GM20000 (cell line): ENCODE results near the gene MON2.

Experiments used
- DNase-seq: peaks from one replicate; pipeline ENCODE4 v3.0.0; 2012; ENCODE audit warnings: low spot score
- TF ChIP-seq, protein P1 (sequence below): IDR thresholded peaks from 2 replicates; pipeline ENCODE4 v1.5.1; 2012; ENCODE audit warnings: mild to moderate bottlenecking, control low read depth; ENCODE audit errors: extremely low read depth, missing control alignments

The MON2 gene

DNA sequence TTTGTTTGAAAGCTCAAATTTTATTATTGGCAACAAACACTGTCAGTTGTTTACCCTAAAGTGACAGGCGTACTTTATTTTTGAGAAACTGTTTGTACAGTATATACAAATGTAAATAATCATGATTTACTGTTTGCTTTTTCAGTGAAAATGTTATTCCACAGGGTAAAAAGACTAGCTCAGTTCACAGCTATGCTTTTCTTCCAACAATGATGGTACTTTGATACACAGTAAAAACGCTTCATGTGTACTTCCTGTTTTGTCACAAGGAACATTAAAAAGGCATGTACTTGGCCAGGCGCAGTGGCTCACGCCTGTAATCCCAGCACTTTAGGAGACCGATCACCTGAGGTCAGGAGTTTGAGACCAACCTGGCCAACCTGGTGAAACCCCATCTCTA, 53.7 kb downstream of the MON2 start:
- TF ChIP-seq, protein P1, sequence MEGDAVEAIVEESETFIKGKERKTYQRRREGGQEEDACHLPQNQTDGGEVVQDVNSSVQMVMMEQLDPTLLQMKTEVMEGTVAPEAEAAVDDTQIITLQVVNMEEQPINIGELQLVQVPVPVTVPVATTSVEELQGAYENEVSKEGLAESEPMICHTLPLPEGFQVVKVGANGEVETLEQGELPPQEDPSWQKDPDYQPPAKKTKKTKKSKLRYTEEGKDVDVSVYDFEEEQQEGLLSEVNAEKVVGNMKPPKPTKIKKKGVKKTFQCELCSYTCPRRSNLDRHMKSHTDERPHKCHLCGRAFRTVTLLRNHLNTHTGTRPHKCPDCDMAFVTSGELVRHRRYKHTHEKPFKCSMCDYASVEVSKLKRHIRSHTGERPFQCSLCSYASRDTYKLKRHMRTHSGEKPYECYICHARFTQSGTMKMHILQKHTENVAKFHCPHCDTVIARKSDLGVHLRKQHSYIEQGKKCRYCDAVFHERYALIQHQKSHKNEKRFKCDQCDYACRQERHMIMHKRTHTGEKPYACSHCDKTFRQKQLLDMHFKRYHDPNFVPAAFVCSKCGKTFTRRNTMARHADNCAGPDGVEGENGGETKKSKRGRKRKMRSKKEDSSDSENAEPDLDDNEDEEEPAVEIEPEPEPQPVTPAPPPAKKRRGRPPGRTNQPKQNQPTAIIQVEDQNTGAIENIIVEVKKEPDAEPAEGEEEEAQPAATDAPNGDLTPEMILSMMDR = no peak
- DNase-seq = no peak

DNA sequence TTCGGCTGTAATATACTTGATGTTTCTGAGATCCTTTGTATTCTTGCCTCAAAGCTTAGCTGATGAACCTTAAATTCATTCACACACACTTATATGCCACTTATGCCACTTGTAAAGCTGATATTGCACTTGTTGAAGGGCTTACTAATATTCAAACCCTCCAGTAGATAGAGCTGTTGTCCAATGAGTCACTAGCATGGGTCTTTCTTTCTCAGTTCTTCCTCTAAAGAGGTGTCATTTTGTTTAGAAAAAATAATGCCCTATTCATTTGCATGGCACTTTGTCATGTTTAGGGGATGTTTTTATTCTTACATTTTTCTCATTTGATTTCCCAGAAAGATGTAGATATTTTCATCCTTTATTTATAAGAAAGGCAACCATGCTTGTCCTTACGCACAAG, 56.4 kb downstream of the MON2 start:
- TF ChIP-seq, protein P1 = no peak
- DNase-seq = no peak

DNA sequence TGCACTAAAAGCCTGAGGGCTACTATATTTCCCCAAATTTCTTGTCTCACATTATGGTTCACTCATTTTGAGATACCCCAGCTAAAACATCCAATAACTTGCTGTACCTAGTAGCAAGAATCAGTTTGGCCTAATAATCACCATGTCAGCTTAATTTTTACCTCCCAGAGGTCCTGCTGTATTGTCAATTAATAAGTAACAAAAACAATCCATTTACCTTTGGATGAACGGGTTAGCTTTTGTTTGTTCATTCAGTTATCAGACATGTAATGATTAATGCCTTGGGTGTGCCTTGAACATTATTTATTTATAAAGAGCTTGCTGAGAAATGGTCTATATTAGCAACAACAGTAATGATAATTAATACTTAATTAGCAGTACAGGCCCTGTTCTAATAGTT, 57.0 kb downstream of the MON2 start:
- TF ChIP-seq, protein P1 = no peak

DNA sequence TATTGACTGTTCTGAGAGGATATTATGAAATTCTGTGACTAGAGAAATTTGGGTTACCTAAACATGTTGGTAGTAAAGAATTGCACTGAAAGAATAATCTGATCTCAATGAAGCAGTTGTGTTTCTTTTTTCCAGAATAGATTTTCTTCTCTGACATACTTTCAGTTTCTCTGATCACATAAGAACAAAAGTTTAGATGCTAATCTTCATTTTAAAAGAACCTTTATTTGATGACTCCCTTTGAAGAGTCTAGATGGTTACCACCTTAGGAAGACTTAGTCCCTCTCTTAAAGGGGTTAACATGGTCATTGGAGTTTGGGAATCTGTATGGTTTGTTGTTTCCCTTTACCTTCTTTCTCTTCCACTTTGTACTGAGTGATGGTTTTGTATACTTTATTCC, 58.6 kb downstream of the MON2 start:
- TF ChIP-seq, protein P1 = no peak
- DNase-seq = no peak

More for the DNA sequence above, 57.0 kb downstream of the MON2 start:
- no peak for DNase-seq

DNA sequence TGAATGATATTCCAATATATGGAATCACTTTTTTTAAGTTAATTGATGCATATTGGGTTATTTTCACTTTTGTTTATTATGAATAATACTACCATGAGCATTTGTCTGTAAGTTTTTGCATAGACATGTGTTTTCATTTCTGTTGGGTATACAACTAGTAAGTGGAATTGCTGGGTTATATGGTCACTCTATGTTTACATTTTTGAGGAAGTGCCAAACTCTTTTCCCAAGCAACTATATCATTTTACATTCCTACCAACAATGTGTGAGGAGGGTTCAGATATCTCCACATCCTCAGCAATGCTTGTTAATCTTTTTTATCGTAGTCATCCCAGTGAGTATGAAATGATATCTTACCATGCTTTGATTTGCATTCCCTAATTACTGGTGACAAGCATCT, 64.0 kb downstream of the MON2 start:
- TF ChIP-seq, protein P1 = no peak

DNA sequence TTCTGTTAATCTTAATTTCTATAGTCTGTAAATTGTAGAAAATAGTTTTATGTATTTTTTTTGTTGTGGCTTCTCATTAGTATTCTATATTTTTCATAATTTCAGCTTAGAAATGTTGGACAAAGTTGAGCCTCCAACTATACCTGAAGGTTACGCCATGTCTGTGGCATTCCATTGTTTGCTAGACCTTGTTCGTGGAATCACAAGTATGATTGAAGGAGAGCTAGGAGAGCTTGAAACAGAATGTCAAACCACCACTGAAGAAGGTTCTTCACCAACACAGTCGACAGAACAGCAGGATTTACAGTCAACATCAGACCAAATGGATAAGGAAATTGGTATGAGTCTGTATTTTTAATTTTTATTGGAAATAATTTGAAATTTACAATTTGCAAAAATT, 65.7 kb downstream of the MON2 start:
- no peak for DNase-seq
- TF ChIP-seq, protein P1 = no peak

More for the DNA sequence above, 64.0 kb downstream of the MON2 start:
- DNase-seq = no peak

DNA sequence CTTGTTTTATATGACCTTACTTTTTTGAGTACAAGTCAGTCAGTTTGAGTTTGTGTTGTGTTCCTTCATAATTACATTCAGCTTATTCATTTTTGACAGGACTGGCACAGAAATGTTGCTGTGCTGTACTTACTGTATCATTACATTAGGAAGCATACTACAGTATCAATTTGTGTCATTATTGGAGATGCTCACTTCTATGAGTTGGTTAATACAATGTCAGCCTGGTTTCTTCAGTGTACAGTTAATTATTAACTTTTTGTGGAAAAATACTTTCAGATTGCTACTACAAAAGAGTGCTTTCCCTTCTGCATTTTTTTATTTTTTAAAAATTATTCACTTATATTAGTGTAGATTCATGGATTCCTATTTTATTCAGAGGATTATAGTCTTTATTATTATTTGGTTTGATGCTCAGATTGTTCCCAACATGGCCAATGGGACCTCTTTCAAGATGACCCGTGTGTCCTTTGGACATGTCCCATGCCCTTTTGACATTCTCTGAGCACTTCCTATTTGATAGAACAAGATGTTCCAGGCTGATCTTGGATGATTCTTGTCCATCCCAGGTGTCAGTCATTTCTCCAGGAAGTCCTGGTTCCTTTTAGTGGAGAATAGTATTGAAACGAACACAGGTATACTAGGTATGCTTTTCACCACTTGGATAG, 66.6 kb downstream of the MON2 start:
- DNase-seq = no peak
- TF ChIP-seq, protein P1 = no peak
